H9 (cell line): ENCODE results near the gene EFCAB12. TPM values are rescaled to one million over a fixed set of nuclear protein-coding genes. Genes with fewer than 3 reads are reported as not detected.

Experiments
- DNase-seq: peaks from one replicate; pipeline ENCODE4 v3.0.0-alpha.2; 2017
- H2AFZ ChIP-seq: one replicate; pipeline ENCODE4 v1.6.1; 2013; ENCODE audit warnings: mild to moderate bottlenecking, low read length, control low read depth, moderate library complexity
- H2AK5ac ChIP-seq: 2 replicates; pipeline ENCODE4 v1.6.1; 2013; ENCODE audit warnings: low read length, control low read depth, mixed read lengths; ENCODE audit not compliant: insufficient read length
- H2BK120ac ChIP-seq: one replicate; pipeline ENCODE4 v1.6.1; 2013; ENCODE audit warnings: low read depth, mild to moderate bottlenecking, low read length, control low read depth, inconsistent platforms; ENCODE audit not compliant: poor library complexity, severe bottlenecking
- H2BK12ac ChIP-seq: 2 replicates; pipeline ENCODE4 v1.6.1; 2013; ENCODE audit warnings: low read length, control low read depth, mixed read lengths, low read depth; ENCODE audit not compliant: insufficient read length
- H2BK15ac ChIP-seq: 2 replicates; pipeline ENCODE4 v1.6.1; 2013; ENCODE audit warnings: low read depth, low read length, control low read depth
- H2BK20ac ChIP-seq: one replicate; pipeline ENCODE4 v1.6.1; 2013; ENCODE audit warnings: low read depth, mild to moderate bottlenecking, low read length, control low read depth, inconsistent platforms; ENCODE audit not compliant: poor library complexity, severe bottlenecking
- H2BK5ac ChIP-seq: 2 replicates; pipeline ENCODE4 v1.6.1; 2013; ENCODE audit warnings: low read length, control low read depth, mixed read lengths; ENCODE audit not compliant: insufficient read length
- H3K14ac ChIP-seq: 2 replicates; pipeline ENCODE4 v1.6.1; 2013; ENCODE audit warnings: low read length, control low read depth; ENCODE audit not compliant: insufficient read depth
- H3K18ac ChIP-seq: 2 replicates; pipeline ENCODE4 v1.6.1; 2013; ENCODE audit warnings: low read depth, mild to moderate bottlenecking, mixed read lengths, low read length, control low read depth; ENCODE audit not compliant: insufficient read length
- H3K23ac ChIP-seq: 2 replicates; pipeline ENCODE4 v1.6.1; 2013; ENCODE audit warnings: low read length, control low read depth, mixed read lengths, low read depth; ENCODE audit not compliant: insufficient read length
- H3K23me2 ChIP-seq: 2 replicates; pipeline ENCODE4 v1.6.1; 2013; ENCODE audit warnings: low read depth, mild to moderate bottlenecking, mixed read lengths, low read length, control low read depth; ENCODE audit not compliant: insufficient read length, poor library complexity, severe bottlenecking
- H3K27ac ChIP-seq: 2 replicates; pipeline ENCODE4 v1.5.1; 2013; ENCODE audit warnings: low read length, control low read depth, mixed read lengths, low read depth; ENCODE audit not compliant: insufficient read length
- H3K27me3 ChIP-seq: 2 replicates; pipeline ENCODE4 v1.6.1; 2013; ENCODE audit warnings: low read length, control low read depth, inconsistent platforms; ENCODE audit not compliant: insufficient read depth
- H3K4ac ChIP-seq: 2 replicates; pipeline ENCODE4 v1.6.1; 2013; ENCODE audit warnings: low read depth, mild to moderate bottlenecking, control low read depth, inconsistent platforms, low read length, moderate library complexity
- H3K4me1 ChIP-seq: 2 replicates; pipeline ENCODE4 v1.6.1; 2013; ENCODE audit warnings: low read length, control low read depth, inconsistent platforms; ENCODE audit not compliant: insufficient read depth
- H3K4me2 ChIP-seq: 2 replicates; pipeline ENCODE4 v1.6.1; 2013; ENCODE audit warnings: low read length, control low read depth, mixed read lengths; ENCODE audit not compliant: insufficient read length, insufficient read depth
- H3K56ac ChIP-seq: 2 replicates; pipeline ENCODE4 v1.6.1; 2013; ENCODE audit warnings: low read depth, mild to moderate bottlenecking, mixed read lengths, low read length, control low read depth; ENCODE audit not compliant: insufficient read length
- H3K79me1 ChIP-seq: 2 replicates; pipeline ENCODE4 v1.6.1; 2013; ENCODE audit warnings: low read depth, mild to moderate bottlenecking, moderate library complexity, low read length, control low read depth, inconsistent platforms; ENCODE audit not compliant: insufficient read depth, poor library complexity, severe bottlenecking
- H3K79me2 ChIP-seq: 2 replicates; pipeline ENCODE4 v1.6.1; 2013; ENCODE audit warnings: low read length, control low read depth, inconsistent platforms; ENCODE audit not compliant: insufficient read depth
- H3K9ac ChIP-seq: 2 replicates; pipeline ENCODE4 v1.6.1; 2013; ENCODE audit warnings: low read length, control low read depth, mixed read lengths; ENCODE audit not compliant: insufficient read length; ENCODE audit errors: extremely low read depth
- H3K9me3 ChIP-seq: one replicate; pipeline ENCODE4 v1.6.1; 2013; ENCODE audit warnings: low read depth, low read length, inconsistent platforms; ENCODE audit not compliant: control insufficient read depth
- H3T11ph ChIP-seq: one replicate; pipeline ENCODE4 v1.6.1; 2013; ENCODE audit warnings: mild to moderate bottlenecking, low read length, control low read depth, inconsistent platforms
- H4K20me1 ChIP-seq: one replicate; pipeline ENCODE4 v1.6.1; 2013; ENCODE audit not compliant: control insufficient read depth, insufficient read length, insufficient read depth
- H4K5ac ChIP-seq: 2 replicates; pipeline ENCODE4 v1.6.1; 2013; ENCODE audit warnings: low read depth, mild to moderate bottlenecking, mixed read lengths, low read length, control low read depth; ENCODE audit not compliant: insufficient read length
- H4K8ac ChIP-seq: replicated peaks from 2 replicates; pipeline ENCODE4 v1.6.1; 2013; ENCODE audit warnings: low read length, control low read depth, mixed read lengths, low read depth; ENCODE audit not compliant: insufficient read length
- H4K91ac ChIP-seq: 2 replicates; pipeline ENCODE4 v1.6.1; 2013; ENCODE audit warnings: low read depth, mild to moderate bottlenecking, moderate library complexity, mixed read lengths, low read length, control low read depth; ENCODE audit not compliant: insufficient read length
- H3K27ac Mint-ChIP-seq, 3 experiments: 2 replicates in 2 of 3; 3 replicates in 1 of 3; pipeline ENCODE4 v1.8.0; 2020 to 2021; ENCODE audit warnings: mixed read lengths in 3 of 3, mild to moderate bottlenecking in 1 of 3, moderate library complexity in 1 of 3
- H3K27me3 Mint-ChIP-seq: 2 replicates; pipeline ENCODE4 v1.8.0; 2021; ENCODE audit warnings: low read depth, mild to moderate bottlenecking, moderate library complexity, mixed read lengths
- H3K36me3 Mint-ChIP-seq, 3 experiments: 2 replicates in 2 of 3; 3 replicates in 1 of 3; pipeline ENCODE4 v1.8.0; 2020 to 2021; ENCODE audit warnings: low read depth in 3 of 3, mixed read lengths in 3 of 3; ENCODE audit not compliant: insufficient read depth in 1 of 3
- H3K4me1 Mint-ChIP-seq, 2 experiments: 2 replicates each; pipeline ENCODE4 v1.8.0; 2020; ENCODE audit warnings: mixed read lengths in 2 of 2
- H3K4me3 Mint-ChIP-seq, 2 experiments: 2 replicates in 1 of 2; 3 replicates in 1 of 2; pipeline ENCODE4 v1.8.0; 2020 to 2021; ENCODE audit warnings: mild to moderate bottlenecking in 2 of 2, mixed read lengths in 2 of 2, moderate library complexity in 1 of 2
- H3K9me3 Mint-ChIP-seq, 2 experiments: 2 replicates in 1 of 2; 3 replicates in 1 of 2; pipeline ENCODE4 v1.8.0; 2020; ENCODE audit warnings: mild to moderate bottlenecking in 2 of 2, mixed read lengths in 2 of 2, moderate library complexity in 1 of 2
- CTCF ChIP-seq: fragments of 200-600 bp; sonication (generic); conservative IDR thresholded peaks from 3 replicates; pipeline ENCODE4 v1.8.0; 2021; ENCODE audit warnings: antibody characterized with exemption, mild to moderate bottlenecking
- whole genome bisulfite sequencing: extraction: QIAGEN DNeasy Blood & Tissue Kit; methylation state at CpG from one replicate; pipeline ENCODE4 v1.1.7; 2013; ENCODE audit warnings: missing lambda C conversion rate, low lambda C conversion rate, mixed read lengths; ENCODE audit not compliant: insufficient read length; ENCODE audit errors: extremely low coverage; 5-methylcytosine and 5-hydroxymethylcytosine counted together
- total RNA-seq: library from RNA; stranded (reverse); gene quantifications from 2 replicates; pipeline ENCODE4 v1.2.1, GENCODE V29; 2021

The EFCAB12 gene
- total RNA-seq, 1 experiment from 2014 or later, result 0.28 TPM

DNA sequence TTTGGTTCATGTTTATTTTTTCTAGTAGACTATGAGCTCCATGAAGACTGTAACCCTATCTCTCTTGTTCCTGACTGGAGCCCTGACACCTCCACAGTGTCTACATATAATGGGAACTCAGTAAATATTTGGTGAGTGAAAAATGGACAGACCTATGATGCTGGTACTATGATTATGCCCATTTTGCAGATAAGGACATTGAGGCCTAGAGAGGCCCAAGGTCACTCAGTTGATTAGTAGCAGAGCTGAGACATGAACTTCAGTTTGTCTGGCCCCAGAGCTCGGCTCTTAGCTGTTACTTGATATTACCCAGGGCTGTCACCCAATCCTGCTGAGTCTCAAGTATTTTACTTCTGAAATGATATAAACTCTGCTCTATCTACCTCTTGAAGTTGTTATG is 5.5 kb downstream of the EFCAB12 start:
- no peak overlapping the region for H3K27ac ChIP-seq
- no peak overlapping the region for H2BK15ac ChIP-seq
- H2BK120ac ChIP-seq, result no peak overlapping the region
- H2AFZ ChIP-seq, result no peak overlapping the region
- Mint-ChIP-seq H3K27me3 (peaks cover 40% of the 10 kb centered on the region), H3K4me1 (peaks cover 37 to 41% of the 10 kb centered on the region in 2 experiments), H3K36me3 (no peaks in the 10 kb centered on the region), H3K4me3 (no peak overlapping the region), H3K9me3 (peaks cover 0 to 2% of the 10 kb centered on the region in 2 experiments; a peak in 1 of 5 replicates), H3K27ac (no peak overlapping the region; a peak in 1 of 7 replicates)
- H3K14ac ChIP-seq, result no peak overlapping the region
- H3K9ac ChIP-seq, result no peak overlapping the region
- H3K4me2 ChIP-seq, result no peak overlapping the region
- H4K5ac ChIP-seq, result no peak overlapping the region
- no peaks in the 10 kb centered on the region; the same call in 1 of the 2 replicates for H3K27me3 ChIP-seq
- H3T11ph ChIP-seq, result no peak overlapping the region
- H4K20me1 ChIP-seq, result no peaks in the 10 kb centered on the region
- no peak overlapping the region for H2BK5ac ChIP-seq
- no peak overlapping the region for H3K56ac ChIP-seq
- H3K4me1 ChIP-seq, result peaks cover 7% of the 10 kb centered on the region; the same call in 1 of the 2 replicates
- TF ChIP-seq CTCF, result no peak
- no peak overlapping the region for H4K8ac ChIP-seq
- no peak overlapping the region for H2BK12ac ChIP-seq
- H3K4ac ChIP-seq, result no peak overlapping the region
- no peak overlapping the region for H4K91ac ChIP-seq
- no peaks in the 10 kb centered on the region for H3K9me3 ChIP-seq
- H2BK20ac ChIP-seq, result no peak overlapping the region
- H3K18ac ChIP-seq, result no peak overlapping the region
- H3K23ac ChIP-seq, result no peak overlapping the region
- no peak overlapping the region for H2AK5ac ChIP-seq
- no peak for DNase-seq
- H3K79me2 ChIP-seq, result no peaks in the 10 kb centered on the region
- no CpG with 5 or more reads among the region's 1 CpG for WGBS
- no peaks in the 10 kb centered on the region for H3K79me1 ChIP-seq
- H3K23me2 ChIP-seq, result no peaks in the 10 kb centered on the region
